ENCODE measurements around the gene RPL12.

DNA sequence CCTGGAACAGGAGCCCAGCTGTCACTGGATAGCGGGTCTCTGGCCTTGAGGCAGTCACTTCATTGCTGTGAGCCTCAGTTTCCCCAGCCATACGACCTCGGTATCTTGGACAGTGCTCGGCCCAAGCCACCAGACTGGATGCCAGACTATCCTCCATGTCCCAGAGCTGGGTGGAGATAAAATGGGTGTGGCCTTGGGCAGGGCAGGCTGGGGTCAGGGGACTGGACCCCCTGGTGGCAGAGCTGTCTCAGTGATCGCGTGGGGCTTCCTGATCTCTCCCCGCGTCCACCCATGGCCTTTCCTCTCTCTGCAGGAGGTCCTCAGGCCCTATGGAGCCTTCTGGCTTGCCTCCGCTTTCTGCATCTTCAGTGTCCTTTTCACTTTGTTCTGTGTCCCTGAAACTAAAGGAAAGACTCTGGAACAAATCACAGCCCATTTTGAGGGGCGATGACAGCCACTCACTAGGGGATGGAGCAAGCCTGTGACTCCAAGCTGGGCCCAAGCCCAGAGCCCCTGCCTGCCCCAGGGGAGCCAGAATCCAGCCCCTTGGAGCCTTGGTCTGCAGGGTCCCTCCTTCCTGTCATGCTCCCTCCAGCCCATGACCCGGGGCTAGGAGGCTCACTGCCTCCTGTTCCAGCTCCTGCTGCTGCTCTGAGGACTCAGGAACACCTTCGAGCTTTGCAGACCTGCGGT, 44.3 kb downstream of the RPL12 start:
- no peak for TF ChIP-seq POLR2AphosphoS5 (IDR thresholded peaks at IDR 0.05; ENCODE audit: low read depth, low read length)
- TF ChIP-seq TAF1 (IDR thresholded peaks at IDR 0.05; ENCODE audit: borderline replicate concordance, low read depth, low read length): no peak
- TF ChIP-seq POLR2A (IDR thresholded peaks at IDR 0.05; ENCODE audit: low read depth, low read length): no peak
